Endodermal cell (in vitro differentiated cells): ENCODE results near the gene LDHA. TPM values are rescaled to one million over a fixed set of nuclear protein-coding genes. Genes with fewer than 3 reads are reported as not detected.

Experiments used
- DNase-seq: peaks from one replicate; pipeline ENCODE4 v3.0.0-alpha.2; 2017
- H3K27ac ChIP-seq: 2 replicates; pipeline ENCODE4 v1.5.1; 2013; ENCODE audit warnings: mild to moderate bottlenecking, low read depth, low read length, moderate library complexity
- H3K27me3 ChIP-seq: 2 replicates; pipeline ENCODE4 v1.6.1; 2013; ENCODE audit warnings: mild to moderate bottlenecking, low read length, moderate library complexity; ENCODE audit not compliant: insufficient read depth, control insufficient read depth, poor library complexity, severe bottlenecking
- H3K36me3 ChIP-seq: 2 replicates; pipeline ENCODE4 v1.7.0; 2013; ENCODE audit warnings: mild to moderate bottlenecking, low read length, moderate library complexity; ENCODE audit not compliant: control insufficient read depth, insufficient read depth
- H3K4me1 ChIP-seq: one replicate; pipeline ENCODE4 v1.7.0; 2013; ENCODE audit warnings: low read length; ENCODE audit not compliant: control insufficient read depth, insufficient read depth
- H3K4me3 ChIP-seq: 2 replicates; pipeline ENCODE4 v1.5.1; 2013; ENCODE audit warnings: mild to moderate bottlenecking, low read length, moderate library complexity
- H3K9ac ChIP-seq: 2 replicates; pipeline ENCODE4 v1.6.1; 2013; ENCODE audit warnings: mild to moderate bottlenecking, low read length, moderate library complexity; ENCODE audit not compliant: poor library complexity, severe bottlenecking; ENCODE audit errors: extremely low read depth
- H3K9me3 ChIP-seq: 2 replicates; pipeline ENCODE4 v1.6.1; 2013; ENCODE audit warnings: mild to moderate bottlenecking, low read length, moderate library complexity; ENCODE audit not compliant: control insufficient read depth
- H3K27ac Mint-ChIP-seq: 2 replicates; pipeline ENCODE4 v1.8.0; 2020; ENCODE audit warnings: mixed read lengths
- H3K27me3 Mint-ChIP-seq: 2 replicates; pipeline ENCODE4 v1.8.0; 2021; ENCODE audit warnings: mild to moderate bottlenecking, mixed read lengths; ENCODE audit not compliant: insufficient read depth
- H3K36me3 Mint-ChIP-seq: 2 replicates; pipeline ENCODE4 v1.8.0; 2020; ENCODE audit warnings: low read depth, mixed read lengths
- H3K4me1 Mint-ChIP-seq: 2 replicates; pipeline ENCODE4 v1.8.0; 2020; ENCODE audit warnings: mixed read lengths
- H3K4me3 Mint-ChIP-seq: 2 replicates; pipeline ENCODE4 v1.8.0; 2020; ENCODE audit warnings: mild to moderate bottlenecking, moderate library complexity, mixed read lengths
- H3K9me3 Mint-ChIP-seq: 2 replicates; pipeline ENCODE4 v1.8.0; 2020; ENCODE audit warnings: mild to moderate bottlenecking, mixed read lengths
- CTCF ChIP-seq: fragments of 200-600 bp; sonication (generic); conservative IDR thresholded peaks from 2 replicates; pipeline ENCODE4 v1.5.0; 2021; ENCODE audit warnings: antibody characterized with exemption, mild to moderate bottlenecking
- WGBS, 2 experiments: methylation state at CpG; one replicate each; pipeline versions ENCODE4 v1.1.5 to v1.1.7; 2013; ENCODE audit warnings: missing lambda C conversion rate in 2 of 2, mixed read lengths in 1 of 2; ENCODE audit not compliant: insufficient coverage in 1 of 2, insufficient read length in 1 of 2; 5-methylcytosine and 5-hydroxymethylcytosine counted together
- long read RNA-seq, 4 experiments: library from polyadenylated mRNA in 2 of 4; library from RNA in 1 of 4; library from capped mRNA in 1 of 4; stranded (forward) in 3 of 4; unstranded in 1 of 4; transcript quantifications; one replicate each; pipeline ENCODE4 v2.0.0, GENCODE V29; 2020 to 2021; ENCODE audit warnings: inconsistent platforms in 1 of 4
- polyA plus RNA-seq, 2 experiments: library from polyadenylated mRNA; stranded (reverse); fragments of 50-300 nt; gene quantifications; one replicate each; pipeline ENCODE4 v1.2.3, GENCODE V29; 2013
- total RNA-seq, 2 donors: library from RNA; stranded (reverse); fragmentation: NEBNext Ultra II Directional in 1 of 2; extraction: Animal tissue kit (Norgen Biotek cat#: 25700) in 1 of 2; gene quantifications; 2 replicates in 1 of 2; 3 replicates in 1 of 2; pipeline ENCODE4 v1.2.1, GENCODE V29; 2021

The LDHA gene
- 100 to 1,000 TPM; 256 to 308 TPM for total RNA-seq
- polyA plus RNA-seq (2013, experiment 1 of 2) = 630 TPM
- 620 TPM for polyA plus RNA-seq (2013, experiment 2 of 2)
- long read RNA-seq, experiment 1, transcript LDHA-205 (8 exons, 2,416 nt) = major isoform, 135 of 230 reads
- long read RNA-seq, experiment 1, transcript LDHA-202 (5 exons, 2,169 nt) = minor isoform, 8 of 230 reads
- long read RNA-seq, experiment 1, transcript LDHA-220 (7 exons, 1,288 nt) = minor isoform, 24 of 230 reads
- long read RNA-seq, experiment 1, transcript LDHA-216 (4 exons, 1,345 nt) = minor isoform, 14 of 230 reads
- long read RNA-seq, experiment 1, partial matches to known transcripts = 30 of 230 reads
- long read RNA-seq, experiment 1, other reads (novel, unspliced or antisense) = 13 of 230 reads
- long read RNA-seq, experiment 2, transcript LDHA-205 (8 exons, 2,416 nt) = major isoform, 426 of 489 reads
- long read RNA-seq, experiment 2, transcript LDHA-216 (4 exons, 1,345 nt) = minor isoform, 16 of 489 reads
- long read RNA-seq, experiment 2, transcript LDHA-218 (8 exons, 2,305 nt) = minor isoform, 24 of 489 reads
- long read RNA-seq, experiment 2, partial matches to known transcripts = 10 of 489 reads
- long read RNA-seq, experiment 2, other reads (novel, unspliced or antisense) = 5 of 489 reads
- long read RNA-seq, experiment 3, transcript LDHA-220 (7 exons, 1,288 nt) = minor isoform, 17 of 2,614 reads
- long read RNA-seq, experiment 3, transcript LDHA-205 (8 exons, 2,416 nt) = major isoform, 2,485 of 2,614 reads
- long read RNA-seq, experiment 3, transcript LDHA-218 (8 exons, 2,305 nt) = minor isoform, 74 of 2,614 reads
- long read RNA-seq, experiment 3, partial matches to known transcripts = 5 of 2,614 reads
- long read RNA-seq, experiment 3, other reads (novel, unspliced or antisense) = 26 of 2,614 reads
- long read RNA-seq, experiment 4, transcript LDHA-205 (8 exons, 2,416 nt) = major isoform, 205 of 269 reads
- long read RNA-seq, experiment 4, transcript LDHA-220 (7 exons, 1,288 nt) = minor isoform, 17 of 269 reads
- long read RNA-seq, experiment 4, transcript LDHA-218 (8 exons, 2,305 nt) = minor isoform, 22 of 269 reads
- long read RNA-seq, experiment 4, transcript LDHA-216 (4 exons, 1,345 nt) = minor isoform, 8 of 269 reads
- long read RNA-seq, experiment 4, partial matches to known transcripts = 12 of 269 reads
- long read RNA-seq, experiment 4, other reads (novel, unspliced or antisense) = 4 of 269 reads

- Mint-ChIP-seq H3K27ac (peak within 1 kb of the TSS; percentile 97), H3K4me1 (peaks cover 3% of the 10 kb centered on the region), H3K36me3 (peaks cover 22% of the 10 kb centered on the region), H3K27me3 (peaks cover 4% of the 10 kb centered on the region), H3K4me3 (peak within 1 kb of the TSS; percentile 94), H3K9me3 (no peaks in the 10 kb centered on the region)
- Histone ChIP-seq H3K9ac (peak within 1 kb of the TSS; percentile 89), H3K4me1 (peaks cover 5% of the 10 kb centered on the region), H3K9me3 (no peaks in the 10 kb centered on the region), H3K27me3 (no peaks in the 10 kb centered on the region), H3K4me3 (peak within 1 kb of the TSS; percentile 96), H3K36me3 (peaks cover 29% of the 10 kb centered on the region), H3K27ac (peak within 1 kb of the TSS; percentile 79)
- WGBS, 2 experiments = 4 to 10% methylated on average over 46 to 60 of the region's 60 CpGs
- no peak for TF ChIP-seq CTCF
- peak; percentile 93 for DNase-seq
These were observed at the start of gene LDHA for GRCh38 chr11:18394275-18394927. Gene LDHA (plus strand): TSS chr11:18394563. CDS start chr11:18396843, 2,280 bp downstream.

- H3K9me3 ChIP-seq = no peaks in the 10 kb centered on the region
- H3K36me3 Mint-ChIP-seq = peaks cover 53% of the 10 kb centered on the region
- no peak overlapping the region for H3K27ac Mint-ChIP-seq
- H3K9ac ChIP-seq = no peak overlapping the region
- H3K4me1 ChIP-seq = no peaks in the 10 kb centered on the region
- TF ChIP-seq CTCF = no peak
- WGBS, 2 experiments = 97 to 100% methylated on average over 4 to 5 of the region's 5 CpGs
- peaks cover 72% of the 10 kb centered on the region for H3K36me3 ChIP-seq
- H3K27ac ChIP-seq = no peak overlapping the region
- no peak overlapping the region for H3K4me3 ChIP-seq
- no peaks in the 10 kb centered on the region for H3K4me1 Mint-ChIP-seq
- H3K9me3 Mint-ChIP-seq = no peaks in the 10 kb centered on the region
- H3K27me3 Mint-ChIP-seq = no peaks in the 10 kb centered on the region
- no peaks in the 10 kb centered on the region for H3K27me3 ChIP-seq
- DNase-seq = no peak
- no peak overlapping the region for H3K4me3 Mint-ChIP-seq
These were observed 46.8 kb upstream of the LDHA start for GRCh38 chr11:18347471-18348125.
